Astrocyte (in vitro differentiated cells and primary cell): ENCODE data around the gene SLCO4A1. TPM values are rescaled to one million over a fixed set of nuclear protein-coding genes. Genes with fewer than 3 reads are reported as not detected.

Source experiments
- DNase-seq: peaks from one replicate; pipeline ENCODE4 v3.0.0-alpha.2; 2010; ENCODE audit warnings: low read depth
- FAIRE-seq: peaks from 2 replicates; lab custom pipeline; 2011; peaks lifted over from hg19 to GRCh38; lab: Jason Lieb, UNC
- H2AFZ ChIP-seq: 2 replicates; pipeline ENCODE4 v1.6.0; 2012; ENCODE audit warnings: low read depth, low read length, inconsistent platforms
- H3K27ac ChIP-seq: 2 replicates; pipeline ENCODE4 v1.5.1; 2011; ENCODE audit warnings: low read depth, low read length, inconsistent platforms
- H3K27me3 ChIP-seq: 2 replicates; pipeline ENCODE4 v1.6.0; 2011; ENCODE audit warnings: low read length, inconsistent platforms; ENCODE audit not compliant: insufficient read depth
- H3K36me3 ChIP-seq: 2 replicates; pipeline ENCODE4 v1.5.1; 2011; ENCODE audit warnings: low read length, inconsistent platforms; ENCODE audit not compliant: insufficient read depth
- H3K4me1 ChIP-seq: 2 replicates; pipeline ENCODE4 v1.5.1; 2011; ENCODE audit warnings: low read length, inconsistent platforms; ENCODE audit not compliant: insufficient read depth
- H3K4me2 ChIP-seq: 2 replicates; pipeline ENCODE4 v1.6.0; 2012; ENCODE audit warnings: low read length, inconsistent platforms
- H3K4me3 ChIP-seq: 2 replicates; pipeline ENCODE4 v1.5.1; 2011; ENCODE audit warnings: low read depth, mild to moderate bottlenecking, low read length, inconsistent platforms; ENCODE audit not compliant: insufficient read depth
- H3K79me2 ChIP-seq: 2 replicates; pipeline ENCODE4 v1.6.0; 2012; ENCODE audit warnings: mild to moderate bottlenecking, low read length, inconsistent platforms; ENCODE audit not compliant: insufficient read depth
- H3K9ac ChIP-seq: 2 replicates; pipeline ENCODE4 v1.6.0; 2012; ENCODE audit warnings: mild to moderate bottlenecking, low read length, inconsistent platforms
- H3K9me3 ChIP-seq: 2 replicates; pipeline ENCODE4 v1.5.1; 2012; ENCODE audit warnings: low read depth, mild to moderate bottlenecking, low read length, inconsistent platforms; ENCODE audit not compliant: insufficient read depth
- H4K20me1 ChIP-seq: 2 replicates; pipeline ENCODE4 v1.6.0; 2012; ENCODE audit warnings: low read length, inconsistent platforms; ENCODE audit not compliant: insufficient read depth
- H3K27ac Mint-ChIP-seq: one replicate; pipeline ENCODE4 v1.8.0; 2021; ENCODE audit warnings: mild to moderate bottlenecking, mixed read lengths; ENCODE audit not compliant: unreplicated experiment
- H3K27me3 Mint-ChIP-seq: one replicate; pipeline ENCODE4 v1.8.0; 2021; ENCODE audit warnings: low read depth, mixed read lengths; ENCODE audit not compliant: unreplicated experiment
- H3K36me3 Mint-ChIP-seq: one replicate; pipeline ENCODE4 v1.8.0; 2021; ENCODE audit warnings: low read depth, mixed read lengths; ENCODE audit not compliant: unreplicated experiment
- H3K4me1 Mint-ChIP-seq: one replicate; pipeline ENCODE4 v1.8.0; 2021; ENCODE audit warnings: low read depth, mixed read lengths; ENCODE audit not compliant: unreplicated experiment
- H3K4me3 Mint-ChIP-seq: one replicate; pipeline ENCODE4 v1.8.0; 2021; ENCODE audit warnings: mild to moderate bottlenecking, moderate library complexity, mixed read lengths; ENCODE audit not compliant: unreplicated experiment
- H3K9me3 Mint-ChIP-seq: one replicate; pipeline ENCODE4 v1.8.0; 2021; ENCODE audit warnings: mild to moderate bottlenecking, mixed read lengths; ENCODE audit not compliant: unreplicated experiment
- CTCF ChIP-seq: IDR thresholded peaks from 2 replicates; pipeline ENCODE4 v1.5.1; 2011; ENCODE audit warnings: low read depth, mild to moderate bottlenecking, inconsistent platforms, low read length, moderate library complexity; ENCODE audit not compliant: insufficient read depth
- EZH2 ChIP-seq: IDR thresholded peaks from 2 replicates; pipeline ENCODE4 v1.6.1; 2012; ENCODE audit warnings: mild to moderate bottlenecking, low read length, inconsistent platforms; ENCODE audit not compliant: insufficient read depth
- total RNA-seq: library from RNA; stranded (reverse); gene quantifications from 2 replicates; pipeline ENCODE4 v1.2.1, GENCODE V29; 2021

Gene SLCO4A1
- total RNA-seq, 1 donor from 2014 or later, result 0.43 TPM

- Histone ChIP-seq H3K27me3 (peaks cover 7% of the 10 kb centered on the region), H3K4me3 (no peak overlapping the region), H3K36me3 (no peaks in the 10 kb centered on the region), H2AFZ (no peak overlapping the region), H3K4me2 (peak overlapping the region; percentile 19), H3K79me2 (no peaks in the 10 kb centered on the region), H3K27ac (no peak overlapping the region), H3K9ac (no peak overlapping the region), H4K20me1 (no peaks in the 10 kb centered on the region), H3K9me3 (peaks cover 7% of the 10 kb centered on the region), H3K4me1 (peaks cover 15% of the 10 kb centered on the region)
- Mint-ChIP-seq H3K27me3 (peaks cover 49% of the 10 kb centered on the region), H3K27ac (no peak overlapping the region), H3K9me3 (peaks cover 4% of the 10 kb centered on the region), H3K4me1 (no peaks in the 10 kb centered on the region), H3K4me3 (no peak overlapping the region), H3K36me3 (no peaks in the 10 kb centered on the region)
- FAIRE-seq, result no peak
- DNase-seq, result no peak
- TF ChIP-seq CTCF (no peak), EZH2 (no peak)
Measured at GRCh38 chr20:62606551-62607201, 35.6 kb upstream of the SLCO4A1 start.

- peaks cover 7% of the 10 kb centered on the region for H3K9me3 ChIP-seq
- H3K27ac Mint-ChIP-seq, result no peak overlapping the region
- H3K36me3 Mint-ChIP-seq, result no peaks in the 10 kb centered on the region
- no peak overlapping the region for H3K4me3 ChIP-seq
- H3K27me3 Mint-ChIP-seq, result peaks cover 45% of the 10 kb centered on the region
- H3K4me1 Mint-ChIP-seq, result no peaks in the 10 kb centered on the region
- H3K27ac ChIP-seq, result no peak overlapping the region
- FAIRE-seq (no peak), DNase-seq (no peak)
- H3K36me3 ChIP-seq, result no peaks in the 10 kb centered on the region
- H3K4me3 Mint-ChIP-seq, result no peak overlapping the region
- TF ChIP-seq EZH2, result no peak
- TF ChIP-seq CTCF, result no peak
- no peaks in the 10 kb centered on the region for H4K20me1 ChIP-seq
- H3K4me1 ChIP-seq, result peaks cover 13% of the 10 kb centered on the region
- peaks cover 4% of the 10 kb centered on the region for H3K9me3 Mint-ChIP-seq
- H3K9ac ChIP-seq, result no peak overlapping the region
- H2AFZ ChIP-seq, result no peak overlapping the region
- H3K4me2 ChIP-seq, result no peak overlapping the region
- no peaks in the 10 kb centered on the region for H3K79me2 ChIP-seq
- H3K27me3 ChIP-seq, result peaks cover 3% of the 10 kb centered on the region
Measured at GRCh38 chr20:62607366-62608217, 34.7 kb upstream of the SLCO4A1 start.
